AG04450 (cell line): Measurements from ENCODE around the gene PTPRJ. TPM values are rescaled to one million over a fixed set of nuclear protein-coding genes. Genes with fewer than 3 reads are reported as not detected.
A peak's percentile ranks its signal among the peaks of the same experiment; 100 is the strongest.

Experiments used
- CTCF ChIA-PET: fragments of 300-600, 350-600 bp; formaldehyde crosslinking; extraction: SDS; loops from one replicate; lab custom pipeline; 2022; ENCODE audit warnings: antibody characterized with exemption, inconsistent platforms; lab: Charles Lee
- POLR2A ChIA-PET: fragments of 350-600 bp; formaldehyde crosslinking; extraction: SDS; loops from one replicate; lab custom pipeline; 2021; ENCODE audit warnings: antibody characterized with exemption, inconsistent platforms; lab: Yijun Ruan, JAX
- DNase-seq: peaks from one replicate; pipeline ENCODE4 v3.0.0-alpha.2; 2011; ENCODE audit warnings: low read depth, low spot score
- H3K27ac ChIP-seq: one replicate; pipeline ENCODE4 v1.5.1; 2012; ENCODE audit warnings: low read depth, low read length, control low read depth
- H3K27me3 ChIP-seq: one replicate; pipeline ENCODE4 v1.6.0; 2012; ENCODE audit warnings: low read length; ENCODE audit not compliant: control insufficient read depth, insufficient read depth
- H3K4me3 ChIP-seq: 2 replicates; pipeline ENCODE4 v1.5.1; 2011; ENCODE audit warnings: mild to moderate bottlenecking, low read depth, low read length, control low read depth
- H3K9me3 ChIP-seq: 2 replicates; pipeline ENCODE4 v1.5.1; 2012; ENCODE audit warnings: low read length; ENCODE audit not compliant: control insufficient read depth, insufficient read depth
- polyA plus RNA-seq: library from polyadenylated mRNA; depleted of rRNA; stranded (reverse); fragments of >200 nt; gene quantifications from 2 replicates; pipeline ENCODE4 v1.2.3, GENCODE V29; 2011
- TF ChIP-seq, protein P1 (sequence below): IDR thresholded peaks from 2 replicates; pipeline ENCODE4 v1.5.1; 2011; ENCODE audit warnings: low read depth, low read length, control low read depth, inconsistent platforms

The PTPRJ gene
- polyA plus RNA-seq, 1 experiment: 5.2 TPM

DNA sequence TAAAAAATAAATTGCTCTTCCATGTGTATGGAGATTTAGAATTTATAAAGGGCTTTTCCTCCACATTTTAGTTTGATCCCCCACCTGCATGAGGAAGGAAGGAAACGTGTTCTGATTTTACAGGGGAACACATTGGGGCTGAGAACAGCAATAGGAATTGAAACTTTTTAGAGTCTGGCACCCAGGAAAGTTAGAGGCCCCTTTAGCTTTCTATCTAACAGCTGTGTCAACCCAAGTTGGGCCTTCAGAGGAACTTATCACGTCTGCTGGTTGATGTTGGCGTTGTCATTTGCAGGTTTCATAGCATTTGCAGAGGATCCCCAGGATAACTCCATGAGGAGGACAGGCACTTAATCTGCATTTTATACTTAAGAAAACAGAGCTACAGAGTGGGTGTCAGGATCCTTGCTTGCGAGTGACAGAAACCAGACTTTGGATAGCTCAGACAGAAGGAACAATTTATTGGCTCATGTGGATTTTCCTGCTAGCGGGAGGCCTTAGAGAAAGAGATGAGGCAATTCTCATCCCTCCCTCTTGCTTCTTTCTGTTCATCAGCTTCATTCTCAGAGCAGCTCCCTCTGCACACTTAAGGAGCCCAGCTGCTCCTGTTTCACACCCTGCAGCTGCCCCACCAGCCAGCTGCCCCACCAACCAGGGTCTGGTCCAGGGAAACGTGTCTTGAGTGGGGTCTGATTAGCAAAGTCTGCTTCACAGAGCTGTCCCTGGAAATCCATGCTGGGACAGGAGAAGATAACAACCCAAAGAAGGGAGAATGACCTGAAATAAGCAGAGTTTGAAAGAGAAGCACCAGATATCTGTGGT, 143.8 kb downstream of the PTPRJ start:
- TF ChIP-seq, protein P1, sequence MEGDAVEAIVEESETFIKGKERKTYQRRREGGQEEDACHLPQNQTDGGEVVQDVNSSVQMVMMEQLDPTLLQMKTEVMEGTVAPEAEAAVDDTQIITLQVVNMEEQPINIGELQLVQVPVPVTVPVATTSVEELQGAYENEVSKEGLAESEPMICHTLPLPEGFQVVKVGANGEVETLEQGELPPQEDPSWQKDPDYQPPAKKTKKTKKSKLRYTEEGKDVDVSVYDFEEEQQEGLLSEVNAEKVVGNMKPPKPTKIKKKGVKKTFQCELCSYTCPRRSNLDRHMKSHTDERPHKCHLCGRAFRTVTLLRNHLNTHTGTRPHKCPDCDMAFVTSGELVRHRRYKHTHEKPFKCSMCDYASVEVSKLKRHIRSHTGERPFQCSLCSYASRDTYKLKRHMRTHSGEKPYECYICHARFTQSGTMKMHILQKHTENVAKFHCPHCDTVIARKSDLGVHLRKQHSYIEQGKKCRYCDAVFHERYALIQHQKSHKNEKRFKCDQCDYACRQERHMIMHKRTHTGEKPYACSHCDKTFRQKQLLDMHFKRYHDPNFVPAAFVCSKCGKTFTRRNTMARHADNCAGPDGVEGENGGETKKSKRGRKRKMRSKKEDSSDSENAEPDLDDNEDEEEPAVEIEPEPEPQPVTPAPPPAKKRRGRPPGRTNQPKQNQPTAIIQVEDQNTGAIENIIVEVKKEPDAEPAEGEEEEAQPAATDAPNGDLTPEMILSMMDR: no peak
- H3K9me3 ChIP-seq: no peaks in the 10 kb centered on the region
- CTCF ChIA-PET: interaction anchor here (1.5 kb wide), 1 partner anchor 15 kb away, joined by 4 read pairs; no protein-coding TSS in a partner anchor
- POLR2A ChIA-PET: no interaction called here
- H3K27me3 ChIP-seq: no peaks in the 10 kb centered on the region
- no peak overlapping the region for H3K4me3 ChIP-seq
- no peak for DNase-seq
- peak overlapping the region; percentile 21 for H3K27ac ChIP-seq

DNA sequence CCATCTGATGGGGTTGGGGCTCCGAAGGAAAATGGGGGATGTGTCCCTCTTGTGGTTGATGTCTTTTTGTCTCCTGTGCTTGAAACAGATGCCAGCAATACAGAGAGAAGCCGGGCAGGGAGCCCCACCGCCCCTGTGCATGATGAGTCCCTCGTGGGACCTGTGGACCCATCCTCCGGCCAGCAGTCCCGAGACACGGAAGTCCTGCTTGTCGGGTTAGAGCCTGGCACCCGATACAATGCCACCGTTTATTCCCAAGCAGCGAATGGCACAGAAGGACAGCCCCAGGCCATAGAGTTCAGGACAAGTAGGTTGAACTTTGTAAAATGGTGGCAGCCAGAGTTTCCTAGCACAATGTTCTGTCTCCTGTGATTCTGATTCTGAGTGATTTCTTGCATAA, 144.5 kb downstream of the PTPRJ start:
- TF ChIP-seq, protein P1: no peak
- ChIA-PET CTCF (interaction anchor here (1.5 kb wide), 1 partner anchor 16 kb away, joined by 4 read pairs; no protein-coding TSS in a partner anchor), POLR2A (no interaction called here)
- Histone ChIP-seq H3K4me3 (no peak overlapping the region), H3K27me3 (no peaks in the 10 kb centered on the region), H3K9me3 (no peaks in the 10 kb centered on the region), H3K27ac (no peak overlapping the region)
- no peak for DNase-seq

DNA sequence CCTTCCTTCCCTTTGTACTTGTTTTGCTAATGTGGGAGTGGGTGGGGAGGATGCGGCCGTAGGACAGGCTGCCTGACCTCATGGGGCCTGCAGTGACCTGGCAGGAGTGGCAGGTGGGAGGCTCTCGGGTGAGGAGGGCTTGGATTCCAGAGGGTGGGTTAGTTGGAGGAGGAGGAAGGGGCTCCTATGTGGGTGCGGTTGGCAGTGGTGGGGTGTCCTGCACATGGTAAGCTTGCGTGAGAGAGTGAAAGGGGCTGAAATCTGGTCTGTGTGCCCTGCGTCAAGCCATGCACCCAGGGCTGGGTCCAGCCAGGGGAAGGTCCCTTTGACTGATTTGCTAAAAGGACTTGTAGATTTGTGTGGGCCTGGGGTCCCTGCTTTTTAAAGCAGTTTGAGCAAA, 145.5 kb downstream of the PTPRJ start:
- H3K27me3 ChIP-seq: no peaks in the 10 kb centered on the region
- no peak overlapping the region for H3K4me3 ChIP-seq
- CTCF ChIA-PET: no interaction called here
- H3K27ac ChIP-seq: no peak overlapping the region
- no peak for DNase-seq
- TF ChIP-seq, protein P1: no peak
- POLR2A ChIA-PET: no interaction called here
- H3K9me3 ChIP-seq: no peaks in the 10 kb centered on the region

DNA sequence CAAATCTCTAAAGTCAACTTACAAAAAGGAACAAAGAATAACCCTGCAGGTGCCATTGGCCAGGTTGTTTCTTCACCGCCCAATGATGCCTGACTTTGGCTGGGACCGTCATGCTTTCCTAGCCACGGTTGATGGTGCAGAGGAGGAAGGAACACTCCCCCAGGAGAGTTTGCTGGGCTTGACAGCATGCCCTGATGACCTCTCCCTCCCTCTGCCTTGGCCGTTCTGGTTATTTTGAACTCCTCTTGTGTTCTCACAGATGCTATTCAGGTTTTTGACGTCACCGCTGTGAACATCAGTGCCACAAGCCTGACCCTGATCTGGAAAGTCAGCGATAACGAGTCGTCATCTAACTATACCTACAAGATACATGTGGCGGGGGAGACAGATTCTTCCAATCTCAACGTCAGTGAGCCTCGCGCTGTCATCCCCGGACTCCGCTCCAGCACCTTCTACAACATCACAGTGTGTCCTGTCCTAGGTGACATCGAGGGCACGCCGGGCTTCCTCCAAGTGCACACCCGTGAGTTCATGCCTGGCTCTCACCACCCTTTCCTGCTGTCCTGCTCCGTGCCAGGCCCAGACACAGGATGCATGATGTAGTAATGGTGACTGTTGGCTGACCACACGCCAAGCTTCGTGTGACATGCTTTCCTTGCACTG, 147.3 kb downstream of the PTPRJ start:
- no peak for DNase-seq
- H3K27me3 ChIP-seq: no peaks in the 10 kb centered on the region
- ChIA-PET POLR2A (no interaction called here), CTCF (no interaction called here)
- H3K27ac ChIP-seq: peak overlapping the region; percentile 31
- TF ChIP-seq, protein P1: no peak
- no peak overlapping the region for H3K4me3 ChIP-seq
- H3K9me3 ChIP-seq: no peaks in the 10 kb centered on the region
